Liver (tissue), 9 donors: ENCODE measurements around the gene RIMKLA. TPM values are rescaled to one million over a fixed set of nuclear protein-coding genes. Genes with fewer than 3 reads are reported as not detected.

Experiments used
- DNase-seq: peaks from one replicate; pipeline ENCODE4 v3.0.0-alpha.2; 2017; ENCODE audit warnings: low spot score
- H3K27ac ChIP-seq, 2 donors: one replicate each; pipeline ENCODE4 v1.7.0; 2013; ENCODE audit warnings: inconsistent platforms in 2 of 2, low read length in 2 of 2, control low read depth in 1 of 2, low read depth in 1 of 2, mild to moderate bottlenecking in 1 of 2
- H3K27me3 ChIP-seq, 4 donors: one replicate each; pipeline versions ENCODE4 v1.6.1 to v1.7.0; 2013; ENCODE audit warnings: low read length in 3 of 4, inconsistent platforms in 1 of 4, mild to moderate bottlenecking in 1 of 4, moderate library complexity in 1 of 4; ENCODE audit not compliant: control insufficient read depth in 4 of 4, insufficient read depth in 4 of 4
- H3K36me3 ChIP-seq, 4 donors: one replicate each; pipeline versions ENCODE4 v1.6.1 to v1.7.0; 2013; ENCODE audit warnings: low read length in 3 of 4, mild to moderate bottlenecking in 3 of 4, low read depth in 1 of 4, moderate library complexity in 1 of 4; ENCODE audit not compliant: control insufficient read depth in 4 of 4, insufficient read depth in 3 of 4
- H3K4me1 ChIP-seq, 4 donors: one replicate each; pipeline versions ENCODE4 v1.6.1 to v1.7.0; 2013; ENCODE audit warnings: low read length in 3 of 4, mild to moderate bottlenecking in 3 of 4, moderate library complexity in 1 of 4; ENCODE audit not compliant: control insufficient read depth in 4 of 4, insufficient read depth in 4 of 4
- H3K4me3 ChIP-seq, 3 donors: one replicate each; pipeline versions ENCODE4 v1.6.1 to v1.7.0; 2013; ENCODE audit warnings: low read length in 3 of 3, control low read depth in 1 of 3, low read depth in 1 of 3, mild to moderate bottlenecking in 1 of 3
- H3K9ac ChIP-seq, 2 donors: one replicate each; pipeline ENCODE4 v1.7.0; 2013; ENCODE audit warnings: low read length in 2 of 2, mild to moderate bottlenecking in 2 of 2, moderate library complexity in 2 of 2, control low read depth in 1 of 2, low read depth in 1 of 2
- H3K9me3 ChIP-seq, 4 donors: one replicate each; pipeline versions ENCODE4 v1.6.1 to v1.7.0; 2013; ENCODE audit warnings: low read length in 3 of 4; ENCODE audit not compliant: control insufficient read depth in 4 of 4
- ATF3 ChIP-seq: IDR thresholded peaks from 2 replicates; pipeline ENCODE4 v1.6.1; 2016; ENCODE audit warnings: antibody characterized with exemption
- CTCF ChIP-seq: fragments of 150-350 bp; IDR thresholded peaks from 2 replicates; pipeline ENCODE4 v1.5.1; 2017; ENCODE audit warnings: improper control_type of control experiment, low read depth, low read length; ENCODE audit not compliant: missing input control
- EGR1 ChIP-seq, 2 donors: IDR thresholded peaks; 2 replicates each; pipeline ENCODE4 v1.6.1; 2016 to 2018; ENCODE audit warnings: antibody characterized with exemption in 2 of 2, low read depth in 2 of 2
- FOXA1 ChIP-seq: IDR thresholded peaks from 2 replicates; pipeline ENCODE4 v1.6.1; 2016; ENCODE audit warnings: antibody characterized with exemption
- FOXA2 ChIP-seq: IDR thresholded peaks from 2 replicates; pipeline ENCODE4 v1.6.1; 2016; ENCODE audit warnings: antibody characterized with exemption
- GABPA ChIP-seq, 2 donors: IDR thresholded peaks in 1 of 2; conservative IDR thresholded peaks in 1 of 2; 2 replicates each; pipeline ENCODE4 v1.6.1; 2016; ENCODE audit warnings: antibody characterized with exemption in 2 of 2, mild to moderate bottlenecking in 1 of 2, moderate library complexity in 1 of 2
- HNF4A ChIP-seq, 2 donors: conservative IDR thresholded peaks; 2 replicates each; pipeline ENCODE4 v1.6.1; 2016; ENCODE audit warnings: antibody characterized with exemption in 2 of 2, mild to moderate bottlenecking in 2 of 2
- HNF4G ChIP-seq: IDR thresholded peaks from 2 replicates; pipeline ENCODE4 v1.6.1; 2016; ENCODE audit warnings: antibody characterized with exemption
- JUND ChIP-seq, 2 donors: IDR thresholded peaks; 2 replicates each; pipeline ENCODE4 v1.6.1; 2016; ENCODE audit warnings: antibody characterized with exemption in 2 of 2
- MAX ChIP-seq: IDR thresholded peaks from 2 replicates; pipeline ENCODE4 v1.6.1; 2016; ENCODE audit warnings: antibody characterized with exemption
- NR2F2 ChIP-seq: IDR thresholded peaks from 2 replicates; pipeline ENCODE4 v1.6.1; 2016; ENCODE audit warnings: antibody characterized with exemption
- RAD21 ChIP-seq, 2 donors: IDR thresholded peaks; 2 replicates each; pipeline ENCODE4 v1.6.1; 2016; ENCODE audit warnings: antibody characterized with exemption in 2 of 2, mild to moderate bottlenecking in 2 of 2
- REST ChIP-seq: IDR thresholded peaks from 2 replicates; pipeline ENCODE4 v1.6.1; 2016; ENCODE audit warnings: antibody characterized with exemption, mild to moderate bottlenecking
- RXRA ChIP-seq, 2 donors: IDR thresholded peaks; 2 replicates each; pipeline ENCODE4 v1.6.1; 2017 to 2018; ENCODE audit warnings: antibody characterized with exemption in 2 of 2, mild to moderate bottlenecking in 1 of 2
- SP1 ChIP-seq: IDR thresholded peaks from 2 replicates; pipeline ENCODE4 v1.6.1; 2018; ENCODE audit warnings: antibody characterized with exemption, mild to moderate bottlenecking
- TAF1 ChIP-seq: conservative IDR thresholded peaks from 2 replicates; pipeline ENCODE4 v1.6.1; 2016; ENCODE audit warnings: antibody characterized with exemption, mild to moderate bottlenecking
- YY1 ChIP-seq: IDR thresholded peaks from 2 replicates; pipeline ENCODE4 v1.6.1; 2016; ENCODE audit warnings: antibody characterized with exemption, mild to moderate bottlenecking
- ZBTB33 ChIP-seq: IDR thresholded peaks from 2 replicates; pipeline ENCODE4 v1.6.1; 2016; ENCODE audit warnings: antibody characterized with exemption
- WGBS: extraction: QIAGEN DNeasy Blood & Tissue Kit; methylation state at CpG from one replicate; pipeline ENCODE4 v1.1.7; 2013; 5-methylcytosine and 5-hydroxymethylcytosine counted together
- polyA plus RNA-seq, 2 donors: library from polyadenylated mRNA; stranded (reverse) in 1 of 2; unstranded in 1 of 2; fragments of 200-250 nt in 1 of 2; fragments of >200 nt in 1 of 2; fragmentation: Nextera tagmentation in 1 of 2; extraction: Ambion mirVana in 1 of 2; gene quantifications; one replicate each; pipeline versions ENCODE4 v1.2.1 to v1.2.3, GENCODE V29; 2013 to 2015
- total RNA-seq, 2 donors: library from RNA; depleted of rRNA; stranded (reverse); fragments of >200 nt; gene quantifications; one replicate each; pipeline ENCODE4 v1.2.3, GENCODE V29; 2014
- donor health status: healthy.
- donor health status: healthy.
- donor health status: healthy.
- donor health status: healthy.
- donor health status: healthy.

The RIMKLA gene
- total and polyA plus RNA-seq, 4 donors, result 0.03 to 0.09 (median 0.08) TPM

GRCh38 chr1:42350086-42350485 lies 30.5 kb upstream of the RIMKLA start:
- no peak overlapping the region for H3K27ac ChIP-seq
- DNase-seq, result no peak
- H3K27me3 ChIP-seq, result no peaks in the 10 kb centered on the region
- H3K9ac ChIP-seq, result no peak overlapping the region
- no peaks in the 10 kb centered on the region for H3K36me3 ChIP-seq
- H3K9me3 ChIP-seq, result no peaks in the 10 kb centered on the region
- no peak overlapping the region for H3K4me3 ChIP-seq
- no peaks in the 10 kb centered on the region for H3K4me1 ChIP-seq
- 21% methylated on average over 1 of the region's 1 CpG for WGBS
- TF ChIP-seq GABPA (IDR thresholded peaks at IDR 0.05 in 1 of 2, conservative IDR thresholded peaks at IDR 0.05 in 1 of 2), result no peak
- no peak for TF ChIP-seq RXRA (IDR thresholded peaks at IDR 0.05)
- no peak for TF ChIP-seq ATF3
- no peak for TF ChIP-seq TAF1
- TF ChIP-seq ZBTB33, result no peak
- no peak for TF ChIP-seq YY1
- no peak for TF ChIP-seq JUND (IDR thresholded peaks at IDR 0.05)
- TF ChIP-seq EGR1 (IDR thresholded peaks at IDR 0.05; ENCODE audit: low read depth in 2 of 2), result no peak
- no peak for TF ChIP-seq MAX
- TF ChIP-seq NR2F2, result no peak
- no peak for TF ChIP-seq REST
- no peak for TF ChIP-seq HNF4G
- TF ChIP-seq CTCF, result no peak
- no peak for TF ChIP-seq SP1
- TF ChIP-seq FOXA1, result no peak
- no peak for TF ChIP-seq HNF4A (conservative IDR thresholded peaks at IDR 0.05)

GRCh38 chr1:42358791-42359190 lies 21.8 kb upstream of the RIMKLA start:
- no peaks in the 10 kb centered on the region for H3K4me1 ChIP-seq
- H3K27me3 ChIP-seq, result no peaks in the 10 kb centered on the region
- H3K36me3 ChIP-seq, result no peaks in the 10 kb centered on the region
- H3K27ac ChIP-seq, result no peak overlapping the region
- H3K9me3 ChIP-seq, result no peaks in the 10 kb centered on the region
- 93% methylated on average over 3 of the region's 3 CpGs for WGBS
- no peak overlapping the region for H3K4me3 ChIP-seq
- DNase-seq, result no peak
- H3K9ac ChIP-seq, result no peak overlapping the region
- TF ChIP-seq YY1, result no peak
- TF ChIP-seq TAF1, result no peak
- TF ChIP-seq SP1, result no peak
- TF ChIP-seq REST, result no peak
- no peak for TF ChIP-seq RAD21 (IDR thresholded peaks at IDR 0.05)
- TF ChIP-seq ZBTB33, result no peak
- TF ChIP-seq FOXA2, result no peak
- TF ChIP-seq EGR1 (IDR thresholded peaks at IDR 0.05; ENCODE audit: low read depth in 2 of 2), result no peak
- no peak for TF ChIP-seq NR2F2
- no peak for TF ChIP-seq JUND (IDR thresholded peaks at IDR 0.05)
- TF ChIP-seq HNF4G, result no peak
- TF ChIP-seq MAX, result no peak
